ENCODE measurements around the gene ADD3. TPM values are rescaled to one million over a fixed set of nuclear protein-coding genes. Genes with fewer than 3 reads are reported as not detected.

ADD3 gene
- total RNA-seq, 3 donors from 2014 or later (not counting 1 experiment from before 2014, with no cell fraction given) = 341 to 437 (median 344) TPM

DNA sequence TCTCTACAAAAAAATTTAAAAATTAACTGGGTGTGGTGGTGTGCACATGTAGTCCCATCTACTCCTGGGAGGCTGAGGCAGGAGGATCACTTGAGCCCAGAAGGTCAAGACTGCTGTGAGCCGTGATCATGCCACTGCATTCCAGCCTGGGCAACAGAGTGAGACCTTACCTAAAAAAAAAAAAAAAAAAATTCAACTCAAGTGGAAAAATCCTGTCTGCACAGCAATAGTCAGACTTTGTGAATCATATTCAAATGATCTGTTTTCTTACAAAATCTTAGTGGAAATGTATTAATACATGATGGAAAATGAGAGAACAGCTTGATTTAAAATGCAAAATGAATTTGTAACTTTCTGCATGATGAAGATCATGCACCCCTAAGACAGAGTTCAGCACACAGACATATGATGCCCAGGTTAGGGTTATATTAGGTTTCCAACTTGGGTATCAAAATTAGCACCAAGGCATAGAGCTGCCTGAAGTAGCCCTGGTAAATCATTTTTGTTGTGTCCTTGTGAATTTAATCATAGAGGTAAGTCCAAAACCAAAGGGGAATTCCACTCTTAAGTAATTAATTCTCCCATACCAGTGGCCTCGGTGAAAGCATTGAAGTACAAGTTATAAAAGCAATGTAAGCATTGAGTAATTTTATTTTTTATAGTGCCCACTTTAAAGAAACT lies 93.8 kb downstream of the ADD3 start:
- Histone ChIP-seq H3K27me3 (ENCODE audit: control insufficient read depth, insufficient read depth, low read length) (no peaks in the 10 kb centered on the region), H3K4me3 (ENCODE audit: low read length) (no peak overlapping the region), H3K9me3 (ENCODE audit: control insufficient read depth, insufficient read depth, low read length) (no peaks in the 10 kb centered on the region), H3K4me1 (ENCODE audit: control insufficient read depth, insufficient read depth, low read length) (peaks cover 3% of the 10 kb centered on the region), H3K27ac (ENCODE audit: low read length) (no peak overlapping the region), H3K36me3 (ENCODE audit: control insufficient read depth, insufficient read depth, low read length) (peaks cover 36% of the 10 kb centered on the region)
- Mint-ChIP-seq H3K9me3 (no peaks in the 10 kb centered on the region), H3K27ac (peak overlapping the region; percentile 41 to 72), H3K36me3 (no peaks in the 10 kb centered on the region), H3K4me1 (peaks cover 35 to 70% of the 10 kb centered on the region in 2 donors), H3K27me3 (ENCODE audit: low read depth in 2 of 2) (no peaks in the 10 kb centered on the region), H3K4me3 (no peak overlapping the region)
- 92% methylated on average over 1 of the region's 2 CpGs for WGBS (ENCODE audit: insufficient coverage)
- TF ChIP-seq, protein P1, sequence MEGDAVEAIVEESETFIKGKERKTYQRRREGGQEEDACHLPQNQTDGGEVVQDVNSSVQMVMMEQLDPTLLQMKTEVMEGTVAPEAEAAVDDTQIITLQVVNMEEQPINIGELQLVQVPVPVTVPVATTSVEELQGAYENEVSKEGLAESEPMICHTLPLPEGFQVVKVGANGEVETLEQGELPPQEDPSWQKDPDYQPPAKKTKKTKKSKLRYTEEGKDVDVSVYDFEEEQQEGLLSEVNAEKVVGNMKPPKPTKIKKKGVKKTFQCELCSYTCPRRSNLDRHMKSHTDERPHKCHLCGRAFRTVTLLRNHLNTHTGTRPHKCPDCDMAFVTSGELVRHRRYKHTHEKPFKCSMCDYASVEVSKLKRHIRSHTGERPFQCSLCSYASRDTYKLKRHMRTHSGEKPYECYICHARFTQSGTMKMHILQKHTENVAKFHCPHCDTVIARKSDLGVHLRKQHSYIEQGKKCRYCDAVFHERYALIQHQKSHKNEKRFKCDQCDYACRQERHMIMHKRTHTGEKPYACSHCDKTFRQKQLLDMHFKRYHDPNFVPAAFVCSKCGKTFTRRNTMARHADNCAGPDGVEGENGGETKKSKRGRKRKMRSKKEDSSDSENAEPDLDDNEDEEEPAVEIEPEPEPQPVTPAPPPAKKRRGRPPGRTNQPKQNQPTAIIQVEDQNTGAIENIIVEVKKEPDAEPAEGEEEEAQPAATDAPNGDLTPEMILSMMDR (IDR thresholded peaks at IDR 0.05) = no peak
- no peak for DNase-seq
- intact Hi-C loops (cut with micrococcal nuclease) = loop anchor here (10.0 kb wide), 1 partner anchor 217 kb away; no protein-coding TSS in a partner anchor
- ATAC-seq = no peak

DNA sequence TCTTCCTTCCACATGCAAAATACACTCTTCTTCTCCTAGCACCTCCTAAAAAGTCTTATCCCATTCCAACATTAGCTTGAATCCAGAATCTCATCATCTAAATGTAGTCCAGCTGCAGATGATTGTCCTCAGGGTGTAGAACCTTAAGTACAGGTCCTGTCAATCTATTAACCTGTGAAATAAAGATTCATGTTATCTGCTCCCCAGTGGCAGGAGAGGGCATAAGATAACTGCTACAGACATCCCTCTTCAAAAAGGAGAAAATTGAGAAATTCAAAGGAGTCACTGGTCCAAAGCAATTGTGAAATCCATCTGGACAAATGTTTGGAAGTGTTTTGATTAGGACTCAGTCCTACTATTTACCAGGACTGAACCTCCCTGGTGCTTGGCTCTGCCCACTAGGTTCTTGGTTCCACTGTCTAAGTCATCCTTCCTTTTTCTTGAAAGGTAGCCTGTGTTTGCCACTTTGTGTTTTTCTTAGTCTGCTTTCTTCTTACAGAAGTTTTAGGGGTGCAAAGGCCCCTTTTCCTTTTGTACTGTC lies 96.2 kb downstream of the ADD3 start:
- intact Hi-C loops (cut with micrococcal nuclease) = loop anchor here (10.0 kb wide), 1 partner anchor 219 kb away; no protein-coding TSS in a partner anchor
- no peak overlapping the region for H3K4me3 Mint-ChIP-seq

DNA sequence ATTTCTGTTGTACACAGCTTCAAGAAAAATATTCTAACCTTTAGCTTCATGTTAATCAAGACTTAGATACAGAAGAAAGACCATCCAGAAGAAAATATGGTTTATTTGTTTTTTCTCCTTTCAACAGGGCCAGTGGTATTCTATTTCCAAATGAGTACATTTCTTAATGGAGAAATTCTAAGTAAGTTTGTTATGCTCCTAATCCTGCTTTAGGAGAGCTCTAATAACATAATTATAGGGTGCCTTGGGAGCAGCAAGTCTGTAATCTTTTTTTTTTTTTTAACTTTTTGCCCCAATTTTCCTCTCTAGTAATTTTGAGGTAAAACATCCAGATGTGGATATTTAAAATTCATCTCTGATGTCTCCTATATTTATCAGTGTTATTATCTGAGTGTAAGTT lies 98.1 kb downstream of the ADD3 start:
- Histone ChIP-seq H3K27ac (ENCODE audit: low read length) (no peak overlapping the region), H3K36me3 (ENCODE audit: control insufficient read depth, insufficient read depth, low read length) (peaks cover 38% of the 10 kb centered on the region), H3K27me3 (ENCODE audit: control insufficient read depth, insufficient read depth, low read length) (no peaks in the 10 kb centered on the region), H3K9me3 (ENCODE audit: control insufficient read depth, insufficient read depth, low read length) (no peaks in the 10 kb centered on the region), H3K4me3 (ENCODE audit: low read length) (no peak overlapping the region), H3K4me1 (ENCODE audit: control insufficient read depth, insufficient read depth, low read length) (peaks cover 3% of the 10 kb centered on the region)
- no peak overlapping the region for H3K4me3 Mint-ChIP-seq
- peaks cover 44 to 52% of the 10 kb centered on the region in 2 donors for H3K4me1 Mint-ChIP-seq
- H3K36me3 Mint-ChIP-seq = no peaks in the 10 kb centered on the region
- no peak for ATAC-seq
- H3K27me3 Mint-ChIP-seq (ENCODE audit: low read depth in 2 of 2) = no peaks in the 10 kb centered on the region
- TF ChIP-seq, protein P1 (IDR thresholded peaks at IDR 0.05) = no peak
- peak overlapping the region; percentile 41 to 67 for H3K27ac Mint-ChIP-seq
- intact Hi-C loops (cut with micrococcal nuclease) = loop anchor here (10.0 kb wide), 1 partner anchor 221 kb away; no protein-coding TSS in a partner anchor
- no peak for DNase-seq
- H3K9me3 Mint-ChIP-seq = no peaks in the 10 kb centered on the region

More for the DNA sequence above, 96.2 kb downstream of the ADD3 start:
- DNase-seq = peak in 1 of 2 donors; percentile 20
- H3K27ac Mint-ChIP-seq = peak overlapping the region; percentile 18 to 41
- H3K27ac ChIP-seq (ENCODE audit: low read length) = no peak overlapping the region
- peaks cover 42% of the 10 kb centered on the region for H3K36me3 ChIP-seq (ENCODE audit: control insufficient read depth, insufficient read depth, low read length)
- no peaks in the 10 kb centered on the region for H3K9me3 Mint-ChIP-seq
- peaks cover 29 to 57% of the 10 kb centered on the region in 2 donors for H3K4me1 Mint-ChIP-seq
- no peaks in the 10 kb centered on the region for H3K27me3 ChIP-seq (ENCODE audit: control insufficient read depth, insufficient read depth, low read length)
- H3K9me3 ChIP-seq (ENCODE audit: control insufficient read depth, insufficient read depth, low read length) = no peaks in the 10 kb centered on the region
- no peaks in the 10 kb centered on the region for H3K27me3 Mint-ChIP-seq (ENCODE audit: low read depth in 2 of 2)
- TF ChIP-seq, protein P1 (IDR thresholded peaks at IDR 0.05) = no peak
- H3K4me3 ChIP-seq (ENCODE audit: low read length) = no peak overlapping the region
- H3K4me1 ChIP-seq (ENCODE audit: control insufficient read depth, insufficient read depth, low read length) = peaks cover 3% of the 10 kb centered on the region
- H3K36me3 Mint-ChIP-seq = no peaks in the 10 kb centered on the region
- ATAC-seq = no peak

Data from natural killer cell (primary cell).